Stimulated activated CD4-positive, alpha-beta T cell treated with anti-CD3 and anti-CD28 coated beads, Interleukin-1b, Interleukin-23, amount 100 ng/mL, for 24 hours (primary cell): ENCODE data around the gene DIMT1.

Experiments
- DNase-seq, 4 experiments: peaks; one replicate each; pipeline ENCODE4 v3.0.0-alpha.2; 2020; ENCODE audit warnings: low read depth in 4 of 4, low spot score in 1 of 4

The DIMT1 gene

GRCh38 chr5:62371409-62371808, 32.3 kb downstream of the DIMT1 start:
- no peak for DNase-seq

- DNase-seq = no peak
These were observed 34.7 kb downstream of the DIMT1 start for GRCh38 chr5:62369039-62369438.

- DNase-seq = no peak
These were observed 41.0 kb downstream of the DIMT1 start for GRCh38 chr5:62362701-62363100.

- DNase-seq = no peak
These were observed 49.5 kb downstream of the DIMT1 start for GRCh38 chr5:62354028-62354874.

DNA sequence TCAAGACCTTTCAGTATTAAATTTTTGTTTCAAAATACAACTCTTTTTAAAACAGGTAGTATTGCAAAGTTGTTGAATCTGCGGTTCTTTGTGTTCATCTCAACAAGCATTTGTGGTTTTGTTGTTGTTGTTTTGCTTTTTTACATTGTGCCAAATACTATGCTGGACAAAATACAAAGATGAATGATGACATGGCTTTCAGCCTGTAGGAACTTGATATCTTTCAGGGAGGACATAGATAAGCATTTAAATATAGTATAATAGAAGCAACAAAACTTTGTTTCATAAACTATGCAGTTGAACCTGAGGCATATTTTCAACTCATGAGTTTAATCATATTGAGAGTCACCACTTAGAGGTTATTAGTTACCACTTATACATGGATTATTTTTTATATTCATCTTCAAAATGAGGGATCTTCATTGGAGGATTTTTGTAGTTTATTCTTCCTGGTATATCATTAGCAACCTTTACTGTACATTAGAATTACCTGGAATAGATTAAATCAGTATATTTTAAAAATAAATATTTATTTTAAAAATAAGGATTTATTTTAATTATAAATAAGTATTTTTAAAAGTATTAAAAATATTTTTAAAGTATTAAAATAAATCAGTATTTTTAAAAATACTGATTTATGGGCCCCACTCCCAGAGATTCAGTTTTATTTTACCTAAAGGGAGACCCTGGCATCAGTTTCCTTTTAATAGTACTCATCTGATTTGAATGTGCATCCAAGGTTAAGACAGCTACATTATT, 54.8 kb downstream of the DIMT1 start:
- no peak for DNase-seq

DNA sequence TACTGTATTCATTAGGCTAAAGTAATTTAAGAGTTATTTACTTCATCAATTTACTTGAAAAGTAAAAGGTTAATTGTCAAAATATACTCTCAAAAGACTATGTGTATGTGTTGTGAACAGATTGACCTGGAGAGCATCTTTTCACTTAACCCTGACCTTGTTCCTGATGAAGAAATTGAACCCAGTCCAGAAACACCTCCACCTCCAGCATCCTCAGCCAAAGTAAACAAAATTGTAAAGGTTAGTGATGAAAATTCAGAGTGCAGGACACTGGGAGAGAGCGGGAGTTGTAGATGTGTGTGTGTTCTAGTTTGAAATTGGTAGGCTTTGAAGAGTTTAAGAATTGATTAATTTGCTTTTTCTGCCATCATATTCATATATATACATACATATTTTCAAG, 55.8 kb downstream of the DIMT1 start:
- no peak for DNase-seq

DNA sequence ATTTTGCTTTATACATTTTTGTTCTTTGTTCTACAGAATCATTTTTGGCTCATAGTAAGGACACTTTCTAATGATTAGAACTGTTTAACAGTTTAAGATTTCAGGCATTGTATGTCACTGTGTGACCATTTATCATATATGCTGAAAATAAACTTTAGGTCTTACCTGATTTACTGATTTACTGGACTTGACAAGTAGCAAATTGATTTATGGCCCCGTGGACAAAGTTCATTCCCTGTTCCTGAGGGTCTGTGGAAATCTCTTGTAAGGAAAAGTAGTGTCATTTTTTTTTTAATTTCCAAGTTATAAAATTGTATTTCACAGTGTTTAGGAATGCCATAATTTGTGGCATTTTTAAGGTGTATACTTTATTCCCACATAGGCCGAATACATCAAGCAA, 57.0 kb downstream of the DIMT1 start:
- DNase-seq = no peak

GRCh38 chr5:62343428-62343827, 60.3 kb downstream of the DIMT1 start:
- no peak for DNase-seq

- DNase-seq = no peak
These were observed 61.2 kb downstream of the DIMT1 start for GRCh38 chr5:62342476-62342837.

- DNase-seq = no peak
These were observed 61.8 kb downstream of the DIMT1 start for GRCh38 chr5:62341783-62342475.

DNA sequence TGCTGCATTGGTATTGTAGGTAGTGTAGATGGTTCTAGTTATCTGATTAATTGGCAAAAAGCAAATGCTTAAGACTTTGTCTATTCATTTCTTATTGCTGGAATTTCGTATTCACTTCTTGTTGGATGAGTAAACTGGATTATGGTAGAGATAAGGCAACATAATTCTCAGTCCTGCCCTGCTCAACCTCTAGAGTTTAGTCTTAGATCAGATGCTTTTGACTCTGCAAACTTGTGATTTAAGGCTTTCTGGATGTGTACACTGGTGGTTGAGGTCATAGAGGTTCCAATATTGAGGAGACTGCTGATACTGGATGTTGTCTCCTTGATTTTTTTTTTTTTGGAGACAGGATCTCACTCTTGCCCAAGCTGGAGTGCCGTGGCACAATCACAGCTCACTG, 62.7 kb downstream of the DIMT1 start:
- no peak for DNase-seq

DNA sequence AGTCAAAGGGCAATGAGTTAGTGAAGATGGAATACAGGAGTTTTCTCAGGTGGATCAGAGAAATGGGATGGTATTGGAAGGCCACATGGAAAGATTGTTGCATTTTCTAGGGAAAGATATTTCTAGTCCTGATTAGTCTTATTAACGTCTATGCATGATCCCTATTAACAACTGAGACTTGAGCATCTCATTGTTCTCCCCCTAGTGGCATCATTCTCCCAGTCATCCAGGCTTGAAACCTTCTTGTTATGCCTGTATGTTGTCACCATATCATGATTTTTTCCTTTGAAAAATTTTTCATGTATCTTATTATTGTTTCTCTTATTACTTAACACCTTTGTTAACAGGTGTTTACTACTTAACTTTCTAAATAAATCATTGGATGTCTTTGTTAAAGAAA, 63.3 kb downstream of the DIMT1 start:
- no peak for DNase-seq
